Neuronal stem cell (in vitro differentiated cells): ENCODE results near the gene WTAP.

Source experiments
- DNase-seq: peaks from one replicate; pipeline ENCODE4 v3.0.0-alpha.2; 2013; ENCODE audit warnings: low spot score
- H2AFZ ChIP-seq: one replicate; pipeline ENCODE4 v1.6.1; 2013; ENCODE audit warnings: mild to moderate bottlenecking, low read length, inconsistent platforms
- H2AK5ac ChIP-seq: 2 replicates; pipeline ENCODE4 v1.6.1; 2013; ENCODE audit warnings: low read depth, mild to moderate bottlenecking, inconsistent platforms, low read length, moderate library complexity, mixed read lengths
- H2BK120ac ChIP-seq: 2 replicates; pipeline ENCODE4 v1.6.1; 2013; ENCODE audit warnings: low read depth, mild to moderate bottlenecking, inconsistent platforms, low read length, moderate library complexity, mixed read lengths
- H2BK12ac ChIP-seq: one replicate; pipeline ENCODE4 v1.6.1; 2013; ENCODE audit warnings: low read length, inconsistent platforms
- H2BK15ac ChIP-seq: 2 replicates; pipeline ENCODE4 v1.6.1; 2013; ENCODE audit warnings: mild to moderate bottlenecking, low read length, inconsistent platforms, mixed read lengths
- H2BK5ac ChIP-seq: one replicate; pipeline ENCODE4 v1.6.1; 2013; ENCODE audit warnings: inconsistent platforms, mild to moderate bottlenecking, low read length, moderate library complexity
- H3K14ac ChIP-seq: one replicate; pipeline ENCODE4 v1.6.1; 2013; ENCODE audit warnings: low read length, inconsistent platforms
- H3K18ac ChIP-seq: 2 replicates; pipeline ENCODE4 v1.6.1; 2013; ENCODE audit warnings: low read length, inconsistent platforms
- H3K23ac ChIP-seq: 2 replicates; pipeline ENCODE4 v1.6.1; 2013; ENCODE audit warnings: low read depth, mild to moderate bottlenecking, mixed read lengths, low read length, inconsistent platforms; ENCODE audit not compliant: poor library complexity
- H3K27ac ChIP-seq: replicated peaks from 3 replicates; pipeline ENCODE4 v1.5.1; 2013; ENCODE audit warnings: low read length, inconsistent platforms
- H3K27me3 ChIP-seq, 3 experiments: 2 replicates each; pipeline ENCODE4 v1.6.1; 2013; ENCODE audit warnings: low read length in 3 of 3, mild to moderate bottlenecking in 2 of 3, inconsistent platforms in 1 of 3, low read depth in 1 of 3, mixed read lengths in 1 of 3, moderate library complexity in 1 of 3; ENCODE audit not compliant: control insufficient read depth in 3 of 3, insufficient read depth in 3 of 3
- H3K36me3 ChIP-seq, 2 donors: replicated peaks in 1 of 2; 2 replicates each; pipeline ENCODE4 v1.6.1; 2013; ENCODE audit warnings: low read length in 2 of 2; ENCODE audit not compliant: control insufficient read depth in 2 of 2, insufficient read depth in 2 of 2
- H3K4ac ChIP-seq: 2 replicates; pipeline ENCODE4 v1.6.1; 2013; ENCODE audit warnings: inconsistent platforms, mild to moderate bottlenecking, low read length, moderate library complexity
- H3K4me1 ChIP-seq, 2 donors: 1 replicate in 1 of 2; 2 replicates in 1 of 2; pipeline ENCODE4 v1.6.1; 2013; ENCODE audit warnings: low read length in 2 of 2, low read depth in 1 of 2; ENCODE audit not compliant: control insufficient read depth in 2 of 2, insufficient read depth in 1 of 2
- H3K4me2 ChIP-seq: one replicate; pipeline ENCODE4 v1.6.1; 2013; ENCODE audit warnings: mild to moderate bottlenecking, low read length, inconsistent platforms; ENCODE audit not compliant: insufficient read depth, poor library complexity, severe bottlenecking
- H3K4me3 ChIP-seq, 2 donors: 2 replicates each; pipeline ENCODE4 v1.5.1; 2013; ENCODE audit warnings: low read length in 2 of 2, mild to moderate bottlenecking in 2 of 2, inconsistent platforms in 1 of 2, moderate library complexity in 1 of 2
- H3K79me1 ChIP-seq: one replicate; pipeline ENCODE4 v1.6.1; 2013; ENCODE audit warnings: low read depth, mild to moderate bottlenecking, inconsistent platforms, low read length, moderate library complexity
- H3K9ac ChIP-seq: one replicate; pipeline ENCODE4 v1.6.1; 2013; ENCODE audit warnings: mild to moderate bottlenecking, low read depth, low read length, inconsistent platforms; ENCODE audit not compliant: poor library complexity
- H3K9me3 ChIP-seq, 2 donors: replicated peaks in 1 of 2; 2 replicates each; pipeline versions ENCODE3 to v1.6.1; 2013; ENCODE audit warnings: low read length in 2 of 2, mild to moderate bottlenecking in 2 of 2, inconsistent platforms in 1 of 2, low read depth in 1 of 2, mixed read lengths in 1 of 2, moderate library complexity in 1 of 2; ENCODE audit not compliant: control insufficient read depth in 2 of 2, insufficient read depth in 1 of 2
- H4K8ac ChIP-seq: one replicate; pipeline ENCODE4 v1.6.1; 2013; ENCODE audit warnings: low read depth, mild to moderate bottlenecking, inconsistent platforms, low read length, moderate library complexity
- H4K91ac ChIP-seq: one replicate; pipeline ENCODE4 v1.6.1; 2013; ENCODE audit warnings: low read length, low read depth, mild to moderate bottlenecking, inconsistent platforms; ENCODE audit not compliant: poor library complexity
- WGBS, 2 donors: extraction: QIAGEN DNeasy Blood & Tissue Kit; methylation state at CpG; one replicate each; pipeline ENCODE4 v1.1.7; 2013; ENCODE audit warnings: missing lambda C conversion rate in 2 of 2, mixed read lengths in 1 of 2; ENCODE audit not compliant: insufficient read length in 2 of 2, insufficient replicate concordance in 1 of 2; ENCODE audit errors: extremely low coverage in 2 of 2; 5-methylcytosine and 5-hydroxymethylcytosine counted together

The WTAP gene

GRCh38 chr6:159693128-159693893 lies 34.0 kb upstream of the WTAP start, which contains the start of gene SOD2:
Gene SOD2, minus strand, starts transcription at chr6:159693241. Its CDS starts 74 bp downstream, at chr6:159693167.
- peak; percentile 85 for DNase-seq
- no CpG with 5 or more reads among the region's 74 CpGs for WGBS, 2 donors
- H3K4me3 ChIP-seq = peak within 1 kb of the TSS; percentile 66 to 89

GRCh38 chr6:159693894-159694545 lies 33.3 kb upstream of the WTAP start:
- H3K23ac ChIP-seq = peak overlapping the region; percentile 98
- H3K4me3 ChIP-seq = peak overlapping the region; percentile 66 to 89
- WGBS, 2 donors = no CpG with 5 or more reads among the region's 14 CpGs
- H2BK120ac ChIP-seq = no peak overlapping the region
- no peaks in the 10 kb centered on the region for H3K79me1 ChIP-seq
- H4K8ac ChIP-seq = no peak overlapping the region
- no peak overlapping the region for H3K14ac ChIP-seq
- H2BK15ac ChIP-seq = no peak overlapping the region
- H3K27me3 ChIP-seq = no peaks in the 10 kb centered on the region
- DNase-seq = no peak
- H3K4me1 ChIP-seq = peaks cover 11 to 18% of the 10 kb centered on the region in 2 donors
- peak overlapping the region; percentile 92 for H3K27ac ChIP-seq
- peak overlapping the region; percentile 83 for H3K9ac ChIP-seq
- H2AK5ac ChIP-seq = no peak overlapping the region
- H3K4ac ChIP-seq = no peak overlapping the region
- peak overlapping the region; percentile 100 for H3K18ac ChIP-seq
- H2BK12ac ChIP-seq = no peak overlapping the region
- H2AFZ ChIP-seq = peak overlapping the region; percentile 93
- H3K9me3 ChIP-seq = no peaks in the 10 kb centered on the region
- H2BK5ac ChIP-seq = no peak overlapping the region
- no peak overlapping the region for H4K91ac ChIP-seq
- peaks cover 1 to 25% of the 10 kb centered on the region in 2 donors for H3K36me3 ChIP-seq
- H3K4me2 ChIP-seq = peak overlapping the region; percentile 80

More at GRCh38 chr6:159693128-159693893, 34.0 kb upstream of the WTAP start, which contains the start of gene SOD2:
- H3K27ac ChIP-seq = peak within 1 kb of the TSS; percentile 92
- H3K18ac ChIP-seq = peak within 1 kb of the TSS; percentile 100
- no peaks in the 10 kb centered on the region for H3K27me3 ChIP-seq
- H2AFZ ChIP-seq = peak within 1 kb of the TSS; percentile 93
- peak within 1 kb of the TSS; percentile 55 for H2BK15ac ChIP-seq
- H3K14ac ChIP-seq = peak within 1 kb of the TSS; percentile 100
- peaks cover 11 to 18% of the 10 kb centered on the region in 2 donors for H3K4me1 ChIP-seq
- no peak within 1 kb of the TSS for H4K8ac ChIP-seq
- H3K23ac ChIP-seq = peak within 1 kb of the TSS; percentile 98
- H3K4ac ChIP-seq = no peak within 1 kb of the TSS
- peak within 1 kb of the TSS; percentile 76 for H2BK5ac ChIP-seq
- H2AK5ac ChIP-seq = no peak within 1 kb of the TSS
- H3K9ac ChIP-seq = peak within 1 kb of the TSS; percentile 96
- no peaks in the 10 kb centered on the region for H3K79me1 ChIP-seq
- peak within 1 kb of the TSS; percentile 92 for H3K4me2 ChIP-seq
- H3K36me3 ChIP-seq = peaks cover 3 to 32% of the 10 kb centered on the region in 2 donors
- peak within 1 kb of the TSS; percentile 25 for H2BK120ac ChIP-seq
- no peaks in the 10 kb centered on the region for H3K9me3 ChIP-seq
- no peak within 1 kb of the TSS for H4K91ac ChIP-seq
- H2BK12ac ChIP-seq = no peak within 1 kb of the TSS

- Histone ChIP-seq H3K9me3 (no peaks in the 10 kb centered on the region), H3K27ac (no peak overlapping the region), H3K36me3 (peaks cover 0 to 5% of the 10 kb centered on the region in 2 donors), H3K14ac (no peak overlapping the region), H3K9ac (no peak overlapping the region), H4K8ac (no peak overlapping the region), H3K4me1 (peaks cover 11 to 17% of the 10 kb centered on the region in 2 donors), H2BK15ac (no peak overlapping the region), H3K79me1 (no peaks in the 10 kb centered on the region), H3K4ac (no peak overlapping the region), H3K27me3 (no peaks in the 10 kb centered on the region), H2AK5ac (no peak overlapping the region), H3K4me2 (no peak overlapping the region), H2BK120ac (no peak overlapping the region), H2AFZ (no peak overlapping the region), H3K4me3 (no peak overlapping the region), H2BK12ac (no peak overlapping the region), H3K18ac (no peak overlapping the region), H2BK5ac (no peak overlapping the region), H4K91ac (no peak overlapping the region), H3K23ac (no peak overlapping the region)
- no CpG with 5 or more reads among the region's 2 CpGs for WGBS, 2 donors
- no peak for DNase-seq
Measured at GRCh38 chr6:159695984-159696383, 31.3 kb upstream of the WTAP start.

- Histone ChIP-seq H3K4ac (no peak overlapping the region), H4K8ac (no peak overlapping the region), H2BK5ac (no peak overlapping the region), H3K4me3 (no peak overlapping the region), H3K14ac (no peak overlapping the region), H2BK15ac (no peak overlapping the region), H2BK120ac (no peak overlapping the region), H3K79me1 (no peaks in the 10 kb centered on the region), H3K9me3 (peaks cover 0 to 9% of the 10 kb centered on the region in 2 donors), H3K18ac (no peak overlapping the region), H3K36me3 (no peaks in the 10 kb centered on the region), H4K91ac (no peak overlapping the region), H3K4me2 (no peak overlapping the region), H2AK5ac (no peak overlapping the region), H3K9ac (no peak overlapping the region), H3K4me1 (no peaks in the 10 kb centered on the region), H2AFZ (no peak overlapping the region), H3K23ac (no peak overlapping the region), H2BK12ac (no peak overlapping the region), H3K27ac (no peak overlapping the region), H3K27me3 (no peaks in the 10 kb centered on the region)
- no CpG with 5 or more reads among the region's 1 CpG for WGBS, 2 donors
- no peak for DNase-seq
Measured at GRCh38 chr6:159700970-159701369, 26.3 kb upstream of the WTAP start.
